IgD-negative memory B cell (primary cell): ENCODE data around the gene SKIL. TPM values are rescaled to one million over a fixed set of nuclear protein-coding genes. Genes with fewer than 3 reads are reported as not detected.
"Not testable (repeated sequence)": the region's sequence is repeated elsewhere in the genome, so short reads cannot be mapped to it uniquely, and the experiment has no call there.

Experiments used
- H3K27ac Mint-ChIP-seq, 3 donors: one replicate each; pipeline ENCODE4 v1.8.0; 2020 to 2022; ENCODE audit warnings: mild to moderate bottlenecking in 3 of 3, mixed read lengths in 3 of 3, moderate library complexity in 1 of 3
- H3K27me3 Mint-ChIP-seq: one replicate; pipeline ENCODE4 v1.8.0; 2021; ENCODE audit warnings: mixed read lengths
- H3K36me3 Mint-ChIP-seq: one replicate; pipeline ENCODE4 v1.8.0; 2020; ENCODE audit warnings: mild to moderate bottlenecking, mixed read lengths
- H3K4me1 Mint-ChIP-seq, 3 donors: one replicate each; pipeline ENCODE4 v1.8.0; 2020 to 2022; ENCODE audit warnings: mixed read lengths in 3 of 3, mild to moderate bottlenecking in 1 of 3
- H3K4me3 Mint-ChIP-seq, 4 donors: one replicate each; pipeline ENCODE4 v1.8.0; 2020 to 2022; ENCODE audit warnings: mild to moderate bottlenecking in 4 of 4, mixed read lengths in 4 of 4, moderate library complexity in 3 of 4
- H3K9me3 Mint-ChIP-seq, 3 donors: one replicate each; pipeline ENCODE4 v1.8.0; 2020 to 2021; ENCODE audit warnings: mixed read lengths in 3 of 3, mild to moderate bottlenecking in 1 of 3
- polyA plus RNA-seq: library from polyadenylated mRNA; unstranded; fragments of 300-500 nt; fragmentation: Illumina TruSeq; gene quantifications from one replicate; pipeline ENCODE4 v1.2.3, GENCODE V29; 2021

The SKIL gene, protein sequence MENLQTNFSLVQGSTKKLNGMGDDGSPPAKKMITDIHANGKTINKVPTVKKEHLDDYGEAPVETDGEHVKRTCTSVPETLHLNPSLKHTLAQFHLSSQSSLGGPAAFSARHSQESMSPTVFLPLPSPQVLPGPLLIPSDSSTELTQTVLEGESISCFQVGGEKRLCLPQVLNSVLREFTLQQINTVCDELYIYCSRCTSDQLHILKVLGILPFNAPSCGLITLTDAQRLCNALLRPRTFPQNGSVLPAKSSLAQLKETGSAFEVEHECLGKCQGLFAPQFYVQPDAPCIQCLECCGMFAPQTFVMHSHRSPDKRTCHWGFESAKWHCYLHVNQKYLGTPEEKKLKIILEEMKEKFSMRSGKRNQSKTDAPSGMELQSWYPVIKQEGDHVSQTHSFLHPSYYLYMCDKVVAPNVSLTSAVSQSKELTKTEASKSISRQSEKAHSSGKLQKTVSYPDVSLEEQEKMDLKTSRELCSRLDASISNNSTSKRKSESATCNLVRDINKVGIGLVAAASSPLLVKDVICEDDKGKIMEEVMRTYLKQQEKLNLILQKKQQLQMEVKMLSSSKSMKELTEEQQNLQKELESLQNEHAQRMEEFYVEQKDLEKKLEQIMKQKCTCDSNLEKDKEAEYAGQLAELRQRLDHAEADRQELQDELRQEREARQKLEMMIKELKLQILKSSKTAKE
- 10.0 TPM for polyA plus RNA-seq

DNA sequence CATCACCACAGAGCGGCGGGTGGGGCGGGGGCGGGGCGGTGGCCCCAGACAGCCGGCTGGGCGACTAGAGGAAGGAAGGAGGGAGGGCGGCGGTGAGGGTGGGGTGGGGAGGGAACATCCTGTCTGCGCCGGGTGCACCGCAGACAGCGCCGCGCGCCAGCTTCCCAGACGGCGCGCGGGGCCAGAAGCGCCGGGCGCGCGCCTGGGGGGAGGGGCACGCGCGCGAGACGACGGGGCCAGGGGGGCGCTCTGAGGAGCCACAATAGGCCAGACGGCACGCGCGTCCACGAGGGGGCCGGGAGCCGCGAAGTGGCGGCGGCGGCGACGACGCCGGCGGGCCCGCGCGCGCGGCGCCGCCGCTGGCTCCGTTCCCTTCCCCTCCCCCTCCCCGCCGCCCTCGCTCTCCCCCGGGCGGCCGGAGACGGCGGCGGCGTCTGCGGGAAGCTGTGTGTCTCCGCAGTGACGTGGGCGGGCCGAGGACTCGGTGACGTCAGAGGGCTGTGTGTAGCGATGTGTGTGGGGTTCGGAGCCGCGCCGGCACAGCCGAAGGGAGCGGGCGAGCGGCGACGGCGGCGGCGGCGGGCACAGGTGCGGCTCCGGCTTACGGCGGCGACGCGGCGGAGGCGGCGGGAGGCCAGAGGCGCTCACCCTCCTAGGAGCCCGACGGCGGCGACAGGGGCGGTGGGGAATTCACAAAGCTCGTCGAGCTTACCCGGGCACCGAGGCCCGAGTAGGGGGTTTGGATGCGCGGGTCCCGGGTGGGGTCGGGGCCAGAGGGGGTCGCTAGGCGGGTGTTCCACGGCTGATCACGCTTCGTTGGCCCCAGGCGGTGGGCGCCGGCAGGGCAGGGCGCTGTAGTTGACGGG is at the start of gene SKIL:
Gene SKIL (plus strand): TSS at position 540 of the 866 bp plus-strand sequence. CDS start 2,617 bp downstream, outside the sequence.
- Mint-ChIP-seq H3K4me1 (peaks cover 46 to 64% (median 60%) of the 10 kb centered on the region in 3 donors), H3K9me3 (no peaks in the 10 kb centered on the region), H3K4me3 (peak within 1 kb of the TSS; percentile 84 to 98 (median 95)), H3K27me3 (peaks cover 2% of the 10 kb centered on the region), H3K36me3 (no peaks in the 10 kb centered on the region), H3K27ac (peak within 1 kb of the TSS; percentile 97 to 99 (median 97))

DNA sequence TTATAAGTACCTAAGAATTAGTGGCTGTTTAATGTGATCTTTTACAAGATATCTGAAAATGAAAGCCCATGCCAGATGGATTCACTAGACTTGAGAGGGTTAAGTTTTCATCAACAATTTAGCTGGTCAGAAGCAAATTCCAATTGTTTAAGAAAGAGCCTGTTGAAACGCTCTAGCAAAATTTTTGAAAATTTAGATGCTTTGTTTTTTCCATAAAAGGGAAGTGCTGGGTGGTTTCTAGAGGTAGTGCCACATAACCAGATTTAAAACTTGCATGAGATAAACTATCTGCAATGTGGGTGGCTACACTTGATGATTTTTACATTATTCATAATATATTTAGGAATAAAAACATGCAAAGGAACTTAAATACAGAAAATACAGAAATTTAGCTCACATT is 48.5 kb upstream of the SKIL start:
- no peak overlapping the region for H3K4me3 Mint-ChIP-seq
- H3K36me3 Mint-ChIP-seq, result no peaks in the 10 kb centered on the region
- peaks cover 6 to 7% (median 7%) of the 10 kb centered on the region in 3 donors for H3K4me1 Mint-ChIP-seq
- no peak overlapping the region for H3K27ac Mint-ChIP-seq
- no peaks in the 10 kb centered on the region for H3K27me3 Mint-ChIP-seq
- H3K9me3 Mint-ChIP-seq, result no peaks in the 10 kb centered on the region

DNA sequence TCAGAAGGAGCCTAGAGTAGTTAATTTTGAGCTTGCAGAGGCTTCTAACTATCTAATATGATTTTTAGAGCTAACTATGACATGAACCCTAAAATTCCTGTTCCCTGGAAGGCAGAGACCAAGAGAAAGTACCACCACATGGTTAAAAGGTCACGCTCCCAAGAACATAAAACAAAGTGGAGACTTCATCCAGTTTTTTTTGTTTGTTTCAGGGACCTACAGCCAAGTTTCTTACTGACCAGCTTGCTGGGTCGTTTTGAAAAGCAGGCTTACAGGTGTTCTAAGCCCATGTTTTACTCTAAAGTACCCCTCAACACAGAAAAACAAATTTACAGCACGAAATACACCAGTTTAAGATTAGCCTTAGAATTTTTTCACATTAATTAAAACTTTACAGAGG is 39.6 kb upstream of the SKIL start:
- Mint-ChIP-seq H3K4me1 (peaks cover 0 to 4% (median 2%) of the 10 kb centered on the region in 3 donors), H3K9me3 (no peaks in the 10 kb centered on the region), H3K4me3 (no peak overlapping the region), H3K27ac (no peak overlapping the region), H3K27me3 (no peaks in the 10 kb centered on the region), H3K36me3 (peaks cover 2% of the 10 kb centered on the region)

DNA sequence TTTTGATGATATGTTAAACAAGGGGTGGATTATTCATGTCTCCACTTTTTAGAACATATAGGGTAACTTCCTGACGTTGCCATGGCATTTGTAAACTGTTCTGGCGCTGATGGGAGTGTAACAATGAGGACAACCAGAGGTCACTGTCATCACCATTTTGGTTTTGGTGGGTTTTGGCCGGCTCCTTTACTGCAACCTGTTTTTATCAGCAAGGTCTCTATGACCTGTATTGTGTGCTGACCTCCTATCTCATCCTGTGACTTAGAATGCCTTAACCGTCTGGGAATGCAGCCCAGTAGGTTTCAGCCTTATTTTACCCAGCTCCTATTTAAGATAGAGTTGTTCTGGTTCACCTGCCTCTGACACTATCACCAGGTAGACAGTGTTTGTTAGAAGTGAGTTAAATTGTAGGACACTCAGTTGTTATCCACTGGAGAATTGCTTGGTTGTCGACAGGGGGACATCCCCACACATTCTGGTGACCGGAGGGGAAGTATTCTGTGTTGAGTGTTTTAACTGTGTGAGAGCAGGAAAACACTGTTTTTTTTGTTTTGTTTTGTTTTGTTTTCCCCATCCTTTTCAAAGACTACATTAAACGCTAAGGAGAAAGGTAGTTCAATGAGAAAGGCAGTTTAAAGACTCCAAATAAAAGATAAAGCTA is 36.9 kb upstream of the SKIL start:
- peaks cover 0 to 5% (median 4%) of the 10 kb centered on the region in 3 donors for H3K4me1 Mint-ChIP-seq
- no peaks in the 10 kb centered on the region for H3K9me3 Mint-ChIP-seq
- peaks cover 2% of the 10 kb centered on the region for H3K36me3 Mint-ChIP-seq
- no peaks in the 10 kb centered on the region for H3K27me3 Mint-ChIP-seq
- no peak overlapping the region for H3K4me3 Mint-ChIP-seq
- H3K27ac Mint-ChIP-seq, result no peak overlapping the region

DNA sequence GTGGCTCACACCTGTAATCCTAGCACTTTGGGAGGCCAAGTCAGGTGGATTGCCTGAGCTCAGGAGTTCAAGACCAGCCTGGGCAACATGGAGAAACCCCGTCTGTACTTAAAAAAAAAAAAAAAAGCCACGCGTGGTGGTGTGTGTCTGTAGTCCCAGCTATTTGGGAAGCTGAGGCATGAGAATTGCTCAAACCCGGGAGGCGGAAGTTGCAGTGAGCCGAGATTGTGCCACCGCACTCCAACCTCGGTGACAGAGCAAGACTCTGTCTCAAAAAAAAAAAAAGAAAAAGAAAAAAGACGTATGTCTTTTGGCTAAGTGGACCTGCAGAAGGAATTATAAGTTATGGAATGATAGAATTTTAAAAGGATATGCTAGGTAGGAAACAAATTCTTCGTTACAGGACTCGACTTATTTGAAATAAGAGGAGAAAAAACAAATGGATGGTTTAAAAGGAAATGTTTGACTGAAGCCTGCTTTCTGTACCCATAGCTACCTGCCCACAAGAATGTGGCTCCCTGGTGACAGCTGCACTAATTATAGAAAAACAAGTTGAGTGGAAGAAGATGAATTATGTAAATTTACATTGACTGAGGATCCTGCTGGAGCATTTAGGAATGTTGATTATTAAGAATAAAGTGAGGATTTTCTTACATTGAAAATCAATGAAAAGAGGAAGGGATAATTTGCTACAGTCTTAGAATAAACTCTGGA is 36.0 kb upstream of the SKIL start:
- H3K9me3 Mint-ChIP-seq, result no peaks in the 10 kb centered on the region
- peaks cover 2% of the 10 kb centered on the region for H3K36me3 Mint-ChIP-seq
- no peaks in the 10 kb centered on the region for H3K27me3 Mint-ChIP-seq
- peaks cover 2 to 7% (median 7%) of the 10 kb centered on the region in 3 donors for H3K4me1 Mint-ChIP-seq
- no peak overlapping the region for H3K4me3 Mint-ChIP-seq
- no peak overlapping the region for H3K27ac Mint-ChIP-seq

DNA sequence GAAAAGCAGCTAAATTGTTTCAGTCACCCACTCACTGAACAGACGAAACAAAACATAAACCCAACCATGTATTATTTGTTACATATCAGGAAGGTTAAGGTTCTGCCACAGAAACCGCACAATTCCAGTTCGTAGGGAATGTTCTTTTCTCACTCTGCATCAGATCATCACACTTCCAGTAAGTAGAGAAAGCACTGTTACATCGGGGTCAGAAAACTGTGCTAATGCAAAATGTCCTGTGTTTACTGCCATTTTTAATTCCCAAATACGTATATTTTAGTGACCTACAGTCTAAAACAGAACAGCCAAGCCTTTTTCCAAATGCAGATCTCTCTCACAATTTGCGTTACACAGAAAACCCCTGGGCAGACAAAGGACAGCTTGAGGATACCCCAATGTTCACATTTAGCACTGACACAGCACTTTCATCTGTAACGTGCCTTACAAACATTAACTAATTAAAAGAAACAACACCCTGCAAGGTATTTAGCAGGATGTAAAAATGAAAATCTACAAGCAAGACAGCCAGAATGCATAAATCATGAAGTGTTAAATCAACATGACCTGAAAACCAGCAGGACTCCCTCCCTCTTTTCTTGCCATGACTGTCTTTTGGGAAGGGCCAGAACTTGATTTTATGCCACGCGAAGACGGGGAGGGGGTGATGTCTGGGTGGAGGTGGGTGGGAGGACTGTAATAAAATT is 34.8 kb upstream of the SKIL start:
- Mint-ChIP-seq H3K27ac (no peak overlapping the region), H3K4me1 (peaks cover 7 to 11% (median 9%) of the 10 kb centered on the region in 3 donors), H3K27me3 (no peaks in the 10 kb centered on the region), H3K36me3 (peaks cover 2% of the 10 kb centered on the region), H3K9me3 (no peaks in the 10 kb centered on the region), H3K4me3 (no peak overlapping the region)

DNA sequence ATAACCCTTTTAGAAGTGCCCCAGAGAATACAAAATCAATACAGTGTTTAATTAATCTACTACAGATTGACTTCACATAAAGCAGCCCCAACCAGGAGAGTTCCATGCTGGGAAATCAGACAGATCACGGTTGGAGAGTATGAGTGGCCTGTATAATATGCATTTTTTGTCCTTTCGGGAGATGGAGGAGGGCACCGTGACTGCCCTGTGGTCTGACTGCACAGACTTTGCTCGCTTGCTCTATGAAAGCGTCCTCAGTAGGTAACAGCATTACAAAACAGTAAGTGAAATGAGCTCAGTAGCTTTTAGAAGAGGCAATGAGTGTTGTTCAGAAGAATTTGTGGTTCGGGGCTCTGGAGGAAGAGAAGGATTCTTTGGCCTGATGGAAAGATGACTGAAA is 34.2 kb upstream of the SKIL start:
- Mint-ChIP-seq H3K9me3 (no peaks in the 10 kb centered on the region), H3K4me1 (peaks cover 7 to 11% (median 9%) of the 10 kb centered on the region in 3 donors), H3K27me3 (no peaks in the 10 kb centered on the region), H3K36me3 (peaks cover 2% of the 10 kb centered on the region), H3K27ac (no peak overlapping the region), H3K4me3 (no peak overlapping the region)

DNA sequence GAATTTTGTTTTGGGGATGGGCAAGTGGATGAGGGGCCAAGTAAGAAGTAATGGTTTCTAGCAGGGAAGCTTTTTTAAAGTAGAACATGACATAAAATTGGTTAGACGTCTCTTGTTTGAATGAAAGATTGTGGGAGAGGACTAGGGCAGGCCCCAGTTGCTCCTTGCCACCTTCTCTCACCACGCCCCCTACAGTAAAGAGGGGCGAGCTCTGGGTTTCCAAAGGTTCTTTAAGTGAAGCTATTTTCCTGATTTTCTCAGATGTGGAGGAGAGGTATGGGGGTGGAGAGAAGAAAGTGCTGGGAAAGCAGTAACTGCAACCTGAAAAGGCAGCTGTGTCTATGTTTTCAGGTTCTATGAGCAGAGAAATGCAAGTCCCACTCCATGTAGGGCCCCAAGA is 32.6 kb upstream of the SKIL start:
- H3K27ac Mint-ChIP-seq, result no peak overlapping the region
- H3K27me3 Mint-ChIP-seq, result no peaks in the 10 kb centered on the region
- H3K4me3 Mint-ChIP-seq, result no peak overlapping the region
- peaks cover 7 to 11% (median 9%) of the 10 kb centered on the region in 3 donors for H3K4me1 Mint-ChIP-seq
- no peaks in the 10 kb centered on the region for H3K9me3 Mint-ChIP-seq
- peaks cover 2% of the 10 kb centered on the region for H3K36me3 Mint-ChIP-seq

DNA sequence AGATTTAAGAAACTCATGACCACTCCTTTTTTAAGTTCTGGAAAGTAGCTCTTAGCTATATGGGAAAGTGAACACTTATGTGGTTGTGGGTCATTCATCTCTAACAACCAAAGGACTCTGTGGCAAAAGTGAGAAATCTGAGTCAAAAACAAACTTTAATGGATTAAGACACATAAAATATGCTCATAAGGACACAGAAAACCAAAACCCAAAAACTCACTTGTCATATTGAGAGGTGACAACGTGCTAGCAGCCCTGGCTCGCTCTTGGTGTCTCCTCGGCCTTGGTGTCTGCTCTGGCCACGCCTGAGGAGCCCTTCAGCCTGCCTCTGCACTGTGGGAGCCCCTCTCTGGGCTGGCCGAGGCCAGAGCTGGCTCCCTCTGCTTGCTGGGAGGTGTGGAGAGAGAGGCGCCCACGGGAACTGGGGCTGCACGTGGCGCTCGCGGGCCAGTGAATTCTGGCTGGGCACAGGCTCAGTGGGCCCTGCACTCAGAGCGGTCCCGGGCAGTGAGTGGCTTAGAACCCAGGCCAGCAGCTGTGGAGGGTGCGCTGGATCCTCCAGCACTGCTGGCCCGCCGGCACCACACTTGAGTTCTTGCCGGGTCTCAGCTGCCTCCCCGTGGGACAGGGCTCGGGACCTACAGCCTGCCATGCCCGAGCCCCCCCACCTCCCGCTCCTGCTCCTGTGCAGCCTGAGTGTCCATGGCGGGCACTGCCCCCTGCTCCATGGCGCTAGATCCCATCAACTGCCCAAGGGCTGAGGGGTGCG is 30.3 kb upstream of the SKIL start:
- Mint-ChIP-seq H3K4me1 (peaks cover 5 to 11% (median 7%) of the 10 kb centered on the region in 3 donors), H3K9me3 (no peaks in the 10 kb centered on the region), H3K27me3 (no peaks in the 10 kb centered on the region), H3K27ac (no peak overlapping the region), H3K4me3 (no peak overlapping the region), H3K36me3 (no peaks in the 10 kb centered on the region)

DNA sequence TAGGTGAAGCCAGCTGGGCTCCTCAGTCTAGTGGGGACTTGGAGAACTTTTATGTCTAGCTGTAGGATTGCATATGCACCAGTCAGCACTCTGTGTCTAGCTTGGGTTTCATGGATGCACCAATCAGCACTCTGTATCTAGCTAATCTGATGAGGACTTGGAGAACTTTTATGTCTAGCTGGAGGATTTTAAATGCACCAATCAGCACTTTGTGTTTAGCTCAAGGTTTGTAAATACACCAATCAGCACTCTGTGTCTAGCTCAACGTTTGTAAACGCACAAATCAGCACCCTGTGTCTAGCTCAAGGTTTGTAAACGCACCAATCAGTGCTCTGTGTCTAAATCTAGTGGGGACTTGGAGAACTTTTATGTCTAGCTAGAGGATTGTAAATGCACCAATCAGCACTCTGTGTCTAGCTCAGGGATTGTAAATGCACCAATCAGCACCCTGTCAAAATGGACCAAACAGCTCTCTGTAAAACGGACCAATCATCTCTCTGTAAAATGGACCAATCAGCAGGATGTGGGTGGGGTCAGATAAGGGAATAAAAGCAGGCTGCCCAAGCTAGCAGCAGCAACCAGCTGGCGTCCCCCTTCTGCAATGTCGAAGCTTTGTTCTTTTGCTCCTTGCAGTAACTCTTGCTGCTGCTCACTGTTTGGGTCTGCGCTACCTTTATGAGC is 29.5 kb upstream of the SKIL start:
- H3K27me3 Mint-ChIP-seq, H3K9me3 Mint-ChIP-seq, H3K36me3 Mint-ChIP-seq, H3K4me3 Mint-ChIP-seq: not testable (repeated sequence)
- peaks cover 5 to 11% (median 7%) of the 10 kb centered on the region in 3 donors for H3K4me1 Mint-ChIP-seq
- H3K27ac Mint-ChIP-seq, result peak overlapping the region in 1 of 3 donors; percentile 73

DNA sequence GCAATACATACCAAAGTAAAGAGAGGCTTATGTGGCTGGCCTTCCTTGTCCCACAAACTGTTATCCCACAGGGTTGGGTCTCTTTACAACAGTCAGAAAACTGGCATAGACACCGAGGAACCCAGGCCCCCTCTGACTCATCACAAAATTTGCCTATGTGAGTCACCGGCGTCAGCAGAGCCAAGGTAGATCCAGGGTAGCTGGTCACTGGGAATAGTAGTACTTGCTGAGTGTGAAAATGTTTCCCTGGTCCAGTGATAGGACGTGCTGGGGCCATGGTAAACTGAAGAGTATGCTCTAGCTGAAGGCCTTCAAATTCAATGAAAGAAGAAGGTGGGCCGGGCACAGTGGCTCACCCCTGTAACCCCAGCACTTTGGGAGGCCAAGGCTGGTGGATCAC is 27.1 kb upstream of the SKIL start:
- no peaks in the 10 kb centered on the region for H3K9me3 Mint-ChIP-seq
- H3K36me3 Mint-ChIP-seq, result no peaks in the 10 kb centered on the region
- H3K4me3 Mint-ChIP-seq, result no peak overlapping the region
- H3K27me3 Mint-ChIP-seq, result no peaks in the 10 kb centered on the region
- peak overlapping the region in 1 of 3 donors; percentile 7 for H3K27ac Mint-ChIP-seq
- H3K4me1 Mint-ChIP-seq, result peaks cover 5 to 7% (median 6%) of the 10 kb centered on the region in 3 donors

DNA sequence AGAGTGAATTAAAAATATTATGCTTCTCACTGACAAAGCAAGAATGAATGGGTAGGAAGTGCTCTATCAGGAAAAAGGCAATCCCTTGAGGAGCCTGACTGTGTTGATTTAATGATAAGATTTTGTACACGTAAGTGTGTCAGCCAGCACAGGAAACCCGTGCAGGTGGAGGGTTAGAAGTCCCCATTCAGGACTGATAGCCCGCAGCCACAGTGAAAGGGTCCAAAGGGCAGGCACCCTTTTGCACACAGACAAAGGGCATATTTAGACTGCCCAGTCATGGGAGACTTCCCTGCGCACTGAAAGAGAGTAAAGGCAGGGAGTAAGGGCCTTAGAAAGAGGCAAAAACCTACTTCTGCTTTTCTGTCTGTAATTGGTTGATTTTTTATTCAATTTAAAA is 26.4 kb upstream of the SKIL start:
- Mint-ChIP-seq H3K36me3 (no peaks in the 10 kb centered on the region), H3K27me3 (no peaks in the 10 kb centered on the region), H3K4me1 (peaks cover 5 to 7% (median 6%) of the 10 kb centered on the region in 3 donors), H3K4me3 (no peak overlapping the region), H3K27ac (peak overlapping the region in 1 of 3 donors; percentile 31), H3K9me3 (no peaks in the 10 kb centered on the region)
